Fibroblast of villous mesenchyme (primary cell): ENCODE results near the gene DNAH11. TPM values are rescaled to one million over a fixed set of nuclear protein-coding genes. Genes with fewer than 3 reads are reported as not detected.

ENCODE experiments used
- DNase-seq: peaks from one replicate; pipeline ENCODE4 v3.0.0-alpha.2; 2010; ENCODE audit warnings: low read depth
- H3K4me3 ChIP-seq: 2 replicates; pipeline ENCODE4 v1.5.1; 2011; ENCODE audit warnings: low read depth, mild to moderate bottlenecking, low read length
- CTCF ChIP-seq: IDR thresholded peaks from 2 replicates; pipeline ENCODE4 v1.5.1; 2012; ENCODE audit warnings: low read depth, mild to moderate bottlenecking, low read length; ENCODE audit not compliant: insufficient read depth
- total RNA-seq: library from RNA; depleted of rRNA; stranded (reverse); fragments of >200 nt; gene quantifications from 2 replicates; pipeline ENCODE4 v1.2.3, GENCODE V29; 2012

The DNAH11 gene
- total RNA-seq, 1 donor = under 0.01 TPM

- no peak for DNase-seq
- H3K4me3 ChIP-seq = no peak overlapping the region
- no peak for TF ChIP-seq CTCF
Observed at GRCh38 chr7:21771906-21772610, 229.2 kb downstream of the DNAH11 start.

- no peak for TF ChIP-seq CTCF
- no peak overlapping the region for H3K4me3 ChIP-seq
- no peak for DNase-seq
Observed at GRCh38 chr7:21773326-21773725, 230.5 kb downstream of the DNAH11 start.

GRCh38 chr7:21777921-21778320, 235.1 kb downstream of the DNAH11 start:
- no peak for TF ChIP-seq CTCF
- no peak overlapping the region for H3K4me3 ChIP-seq
- DNase-seq = no peak

GRCh38 chr7:21778953-21779352, 236.1 kb downstream of the DNAH11 start:
- TF ChIP-seq CTCF = no peak

GRCh38 chr7:21782996-21783395, 240.2 kb downstream of the DNAH11 start:
- TF ChIP-seq CTCF = no peak
- no peak overlapping the region for H3K4me3 ChIP-seq
- no peak for DNase-seq

More at GRCh38 chr7:21778953-21779352, 236.1 kb downstream of the DNAH11 start:
- DNase-seq = no peak
- H3K4me3 ChIP-seq = no peak overlapping the region

GRCh38 chr7:21784989-21785388, 242.2 kb downstream of the DNAH11 start:
- no peak for DNase-seq
- TF ChIP-seq CTCF = no peak
- H3K4me3 ChIP-seq = no peak overlapping the region

GRCh38 chr7:21805791-21806190, 263.0 kb downstream of the DNAH11 start:
- no peak for TF ChIP-seq CTCF
- DNase-seq = no peak

More at GRCh38 chr7:21805791-21806190, 263.0 kb downstream of the DNAH11 start:
- H3K4me3 ChIP-seq = no peak overlapping the region
